COLO668 (cell line): Measurements from ENCODE around the gene DLX1.
"Not testable (repeated sequence)": the region's sequence is repeated elsewhere in the genome, so short reads cannot be mapped to it uniquely, and the experiment has no call there.

ENCODE experiments used
- DNase-seq: peaks from one replicate; lab custom pipeline; 2025; ENCODE audit not compliant: unreplicated experiment; lab: John Stamatoyannopoulos, UW

DLX1 gene

DNA sequence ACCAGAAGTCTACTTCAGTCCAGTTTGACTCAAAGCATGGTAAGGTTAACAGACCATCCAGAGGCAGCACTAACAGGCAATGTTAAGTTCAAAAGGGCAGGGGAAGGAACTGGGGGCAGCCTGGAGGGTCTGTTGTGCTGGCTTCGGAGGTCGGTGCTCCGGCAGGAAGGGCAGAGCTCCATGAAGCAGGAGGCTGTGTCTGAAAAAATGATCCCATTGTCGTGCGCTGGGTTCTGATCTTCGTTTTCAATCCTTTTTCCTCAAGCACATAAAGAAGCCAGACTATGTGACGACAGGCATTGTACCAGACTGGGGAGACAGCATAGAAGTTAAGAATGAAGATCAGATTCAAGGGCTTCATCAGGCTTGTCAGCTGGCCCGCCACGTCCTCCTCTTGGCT, 21.9 kb upstream of the DLX1 start:
- no peak for DNase-seq

- DNase-seq: no peak
Observed at GRCh38 chr2:172065111-172065510, 20.2 kb upstream of the DLX1 start.

- DNase-seq: no peak
Observed at GRCh38 chr2:172066394-172066886, 18.9 kb upstream of the DLX1 start.

GRCh38 chr2:172067905-172068304, 17.4 kb upstream of the DLX1 start:
- not testable (repeated sequence) for DNase-seq

DNA sequence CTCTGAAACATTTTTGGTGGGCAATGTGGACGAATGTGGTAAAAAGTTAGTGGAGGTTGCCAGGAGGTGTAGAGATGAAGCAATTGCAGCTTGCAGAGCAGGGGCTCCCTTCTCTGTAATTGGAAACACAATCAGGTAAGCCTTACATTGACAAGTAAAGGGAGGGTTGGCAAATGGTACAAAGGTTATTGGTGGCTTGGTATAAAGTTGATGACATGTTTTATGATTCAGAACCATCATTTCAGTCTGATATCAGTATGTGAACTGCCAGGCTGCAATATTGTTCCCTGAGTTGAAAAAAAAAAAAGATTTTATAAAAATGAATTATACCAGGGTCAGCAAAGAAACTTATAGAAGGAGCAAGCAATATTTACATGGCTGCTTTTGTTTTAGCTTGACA, 14.4 kb upstream of the DLX1 start:
- no peak for DNase-seq

DNA sequence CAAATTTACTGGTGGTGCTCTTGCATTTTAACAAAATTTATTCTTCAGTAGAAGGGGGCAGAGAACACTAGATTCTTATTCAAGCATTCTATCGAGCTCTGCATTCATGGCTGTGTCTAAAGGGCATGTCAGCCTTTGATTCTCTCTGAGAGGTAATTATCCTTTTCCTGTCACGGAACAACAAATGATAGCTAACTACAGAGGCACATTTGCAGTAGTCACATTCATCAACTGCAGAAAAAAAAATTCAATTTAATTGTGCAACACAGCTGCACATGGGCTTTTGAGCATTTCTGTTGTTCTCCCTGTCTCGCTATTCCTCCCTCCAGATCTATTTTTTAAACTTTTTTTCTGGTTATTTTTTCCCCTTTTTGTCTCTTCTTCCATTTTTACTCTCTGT, 13.0 kb upstream of the DLX1 start:
- no peak for DNase-seq

GRCh38 chr2:172072706-172073105, 12.6 kb upstream of the DLX1 start:
- no peak for DNase-seq

GRCh38 chr2:172073518-172073917, 11.8 kb upstream of the DLX1 start:
- no peak for DNase-seq

DNA sequence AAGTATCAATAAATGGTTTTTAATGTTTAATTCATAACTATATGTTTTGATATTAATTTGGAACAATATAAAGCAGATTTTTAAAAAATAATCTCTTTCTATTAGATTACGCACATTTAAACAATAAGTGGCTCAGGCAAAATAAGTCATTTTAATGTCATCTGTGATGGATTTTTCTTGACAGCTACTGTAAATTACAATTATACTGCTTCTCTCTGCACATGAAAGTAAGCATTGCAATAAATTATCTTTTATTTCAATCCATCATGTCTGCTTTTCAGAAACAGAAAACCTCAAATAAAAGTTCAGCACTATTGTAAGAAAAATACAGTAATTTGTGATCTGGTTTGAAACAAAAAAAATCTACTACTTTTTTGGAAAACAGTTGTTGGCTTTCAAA, 11.1 kb upstream of the DLX1 start:
- DNase-seq: no peak

- no peak for DNase-seq
Observed at GRCh38 chr2:172079416-172079815, 5.9 kb upstream of the DLX1 start.

DNA sequence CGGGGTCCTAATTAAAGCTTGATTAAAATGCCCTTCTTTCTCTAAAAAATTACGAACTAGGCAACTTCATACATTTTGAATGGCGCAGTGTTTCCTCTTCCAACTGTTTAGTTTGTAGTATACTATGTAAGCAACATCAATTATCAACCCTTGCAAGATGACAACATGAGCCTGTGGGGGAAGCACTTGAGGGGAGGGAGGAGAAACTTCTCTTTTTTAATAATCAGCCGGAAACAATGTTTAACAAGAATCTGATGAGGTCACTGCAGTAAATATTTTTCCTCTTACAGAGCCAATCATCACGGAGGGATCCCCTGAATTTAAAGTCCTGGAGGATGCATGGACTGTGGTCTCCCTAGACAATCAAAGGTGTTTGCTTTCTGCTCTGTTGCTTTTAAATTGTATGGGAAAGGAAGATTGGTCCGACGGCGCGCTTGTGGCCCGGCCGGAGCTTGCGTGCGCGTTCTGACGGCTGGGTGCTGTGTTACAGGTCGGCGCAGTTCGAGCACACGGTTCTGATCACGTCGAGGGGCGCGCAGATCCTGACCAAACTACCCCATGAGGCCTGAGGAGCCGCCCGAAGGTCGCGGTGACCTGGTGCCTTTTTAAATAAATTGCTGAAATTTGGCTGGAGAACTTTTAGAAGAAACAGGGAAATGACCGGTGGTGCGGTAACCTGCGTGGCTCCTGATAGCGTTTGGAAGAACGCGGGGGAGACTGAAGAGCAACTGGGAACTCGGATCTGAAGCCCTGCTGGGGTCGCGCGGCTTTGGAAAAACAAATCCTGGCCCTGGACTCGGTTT, 5.3 kb upstream of the DLX1 start:
- DNase-seq: no peak

DNA sequence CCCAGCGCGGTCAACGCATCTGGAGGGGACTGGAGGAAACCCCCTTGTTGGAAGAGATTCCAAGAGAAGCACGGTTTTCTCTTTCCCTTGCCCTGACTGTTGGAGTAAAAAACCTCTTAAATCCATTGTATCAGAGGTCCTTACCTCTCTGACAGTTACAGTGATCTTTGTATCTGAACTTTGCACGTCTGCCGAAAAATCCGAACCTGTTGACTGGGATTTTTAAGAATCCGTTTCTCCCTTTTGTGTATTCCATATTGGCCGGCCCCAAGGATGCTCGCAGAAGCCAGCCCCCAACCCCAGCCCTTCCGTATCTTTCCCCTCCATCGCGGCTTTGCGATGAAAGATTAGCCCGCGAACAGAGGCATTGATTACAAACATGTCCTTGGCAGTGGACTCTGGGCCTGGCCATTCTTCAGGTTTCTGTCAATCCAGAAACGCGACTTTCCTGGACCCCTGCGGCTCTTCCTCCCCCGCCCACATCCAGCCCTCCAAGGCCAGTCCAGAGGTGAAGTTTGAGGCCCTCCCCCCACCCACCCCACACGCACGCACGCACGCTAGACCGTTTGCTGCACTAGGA, 4.6 kb upstream of the DLX1 start:
- no peak for DNase-seq

GRCh38 chr2:172081221-172082022, 3.9 kb upstream of the DLX1 start:
- DNase-seq: no peak

- no peak for DNase-seq
Observed at GRCh38 chr2:172082105-172082943, 3.0 kb upstream of the DLX1 start.

DNA sequence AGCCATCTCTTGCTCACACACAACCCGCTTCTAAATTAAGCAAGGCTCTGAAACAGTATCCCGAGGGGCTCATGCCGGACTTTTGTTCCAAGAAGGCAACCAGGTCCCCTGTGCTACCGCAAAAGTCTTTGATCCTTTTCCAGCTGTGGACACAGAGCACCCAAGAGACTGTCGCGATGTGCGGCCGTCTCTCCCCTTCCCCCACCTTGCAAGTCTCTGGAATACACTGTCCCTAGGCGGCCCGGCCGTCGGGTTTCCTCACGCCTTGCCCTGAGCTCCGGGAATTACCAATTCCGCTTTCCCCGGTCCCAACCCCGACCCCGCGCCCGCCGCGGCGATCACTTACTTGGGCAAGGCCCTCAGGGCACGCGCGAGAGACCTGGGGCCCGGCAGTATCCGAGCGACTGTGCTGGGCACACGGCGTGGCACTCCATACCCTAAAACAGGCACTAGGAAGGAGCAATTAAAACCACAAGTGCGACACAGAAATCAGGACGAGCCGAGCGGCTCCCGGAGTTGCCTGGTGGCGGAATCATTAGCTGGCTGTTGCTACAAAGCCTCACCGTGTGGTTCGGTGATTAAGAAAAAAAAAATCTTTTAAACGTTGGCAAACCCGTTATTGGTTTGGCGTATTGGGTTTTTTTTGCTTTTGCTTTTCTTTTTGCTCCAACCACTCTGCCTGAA, 2.2 kb upstream of the DLX1 start:
- peak; percentile 22 for DNase-seq

DNA sequence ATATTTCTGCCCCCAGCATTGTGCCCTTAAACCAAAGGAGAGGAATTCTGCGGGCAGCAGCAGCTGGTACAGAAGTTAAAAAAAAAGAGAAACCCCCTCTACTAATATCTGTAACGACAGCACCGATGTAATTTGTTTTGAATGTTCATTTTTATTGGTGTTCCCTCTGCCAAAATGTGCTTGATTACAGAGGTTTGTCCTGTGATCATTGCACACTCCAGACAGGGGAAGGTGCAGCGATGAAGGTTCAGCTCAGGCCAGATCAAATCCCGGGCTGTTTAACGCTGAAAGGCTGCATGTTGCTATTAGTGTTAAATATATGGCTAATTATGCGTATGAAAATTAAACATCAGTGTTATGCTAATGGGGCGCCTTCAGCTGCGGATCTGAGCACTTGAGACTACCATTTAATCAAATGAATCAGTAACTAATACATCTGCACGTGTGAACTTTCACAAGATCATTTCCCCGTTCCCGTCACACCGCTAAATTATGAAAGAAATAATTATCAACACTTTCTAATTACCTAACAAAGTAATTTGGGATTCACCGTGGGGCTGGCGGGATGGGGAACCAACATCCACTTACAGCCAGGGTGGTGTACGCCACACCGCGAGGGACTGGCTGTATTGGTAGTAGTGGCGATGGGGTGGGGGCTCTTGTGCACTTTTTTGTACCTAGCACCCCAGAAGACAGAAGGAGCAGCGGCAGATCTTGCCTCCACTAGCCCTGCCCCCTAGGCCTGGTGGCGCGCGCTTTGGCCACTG, 1.5 kb upstream of the DLX1 start:
- no peak for DNase-seq

GRCh38 chr2:172084395-172084644, 987 bp upstream of the DLX1 start:
- DNase-seq: peak; percentile 59

DNA sequence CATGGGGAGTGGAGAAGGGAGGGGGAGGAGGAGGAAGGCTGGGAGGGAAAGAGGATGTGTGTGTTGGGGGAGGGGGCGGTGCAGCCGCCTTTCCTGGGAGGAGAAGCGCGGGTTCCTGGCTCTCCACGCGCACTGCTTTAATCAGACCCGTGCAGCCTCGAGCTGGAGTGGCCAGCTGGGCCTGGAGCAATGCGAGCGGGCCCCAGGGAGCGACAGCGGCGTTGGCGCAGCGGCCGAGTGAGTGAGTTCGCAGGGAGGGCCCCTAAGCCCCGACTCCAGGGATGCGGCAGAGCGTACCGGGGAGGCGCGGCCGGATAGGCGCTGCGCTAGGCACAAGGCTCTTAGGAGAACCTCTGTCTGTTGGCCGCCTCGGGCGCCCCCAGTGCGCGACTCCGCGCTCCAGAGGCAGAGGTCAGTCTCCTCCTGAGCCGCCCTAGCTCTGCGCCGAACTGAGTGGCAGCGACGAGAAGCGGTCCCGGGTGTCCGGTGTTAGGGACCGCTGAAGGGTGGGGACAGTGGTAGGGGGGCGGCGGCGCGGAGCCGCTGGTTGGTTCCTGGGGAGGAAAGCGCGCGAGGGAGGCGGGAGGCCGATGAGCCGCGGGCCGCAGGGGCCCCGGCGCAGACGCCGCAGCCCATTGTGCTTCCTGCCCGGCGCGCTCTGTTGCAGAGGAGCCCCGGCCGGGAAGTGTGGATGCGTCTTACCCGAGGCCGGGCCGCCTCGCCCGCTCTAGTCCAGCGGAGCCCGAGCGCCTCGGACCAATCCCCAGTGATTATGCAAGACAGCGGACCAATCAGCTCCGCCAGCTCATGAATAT, 455 bp upstream of the DLX1 start:
- peak; percentile 93 for DNase-seq
